HG03521 (cell line): ENCODE results near the gene TNFRSF12A.
"Not testable (repeated sequence)": the region's sequence is repeated elsewhere in the genome, so short reads cannot be mapped to it uniquely, and the experiment has no call there.

Source experiments
- ATAC-seq: cut with Tn5 transposase; IDR thresholded peaks from one replicate; pipeline ENCODE4 v1.9.1; 2021; ENCODE audit warnings: mild to moderate bottlenecking, moderate library complexity; ENCODE audit not compliant: unreplicated experiment

The TNFRSF12A gene

DNA sequence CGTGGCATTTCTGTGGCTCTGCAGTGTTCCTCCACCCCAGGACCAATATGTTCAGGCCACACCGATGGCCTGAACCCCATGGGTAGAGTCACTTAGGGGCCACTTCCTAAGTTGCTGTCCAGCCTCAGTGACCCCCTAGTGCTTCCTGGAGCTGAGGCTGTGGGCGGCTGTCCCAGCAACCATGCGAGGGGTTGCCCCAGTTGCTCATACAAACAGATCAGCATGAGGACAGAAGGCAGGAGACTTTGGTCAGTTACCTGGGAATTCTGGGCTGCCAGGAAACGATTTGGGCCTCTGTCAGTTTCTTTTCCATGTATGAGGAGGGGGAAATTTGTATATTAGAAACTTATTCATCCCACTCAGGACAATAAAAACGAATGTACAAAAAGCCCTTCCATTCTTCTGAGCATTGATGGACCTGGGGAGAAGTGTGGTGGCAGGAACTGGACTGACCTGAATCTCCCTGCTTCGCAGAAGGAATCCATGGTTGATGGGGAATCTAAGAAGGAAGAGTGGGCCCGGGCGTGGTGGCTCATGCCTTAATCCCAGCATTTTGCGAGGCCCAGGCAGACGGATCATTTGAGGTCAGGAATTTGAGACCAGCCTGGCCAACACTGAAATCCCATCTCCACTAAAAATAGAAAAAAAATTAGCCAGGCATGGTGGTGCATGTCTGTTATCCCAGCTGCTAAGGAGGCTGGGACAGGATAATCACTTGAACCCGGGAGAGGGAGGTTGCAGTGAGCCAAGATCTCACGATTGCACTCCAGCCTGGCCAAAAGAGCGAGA is 40.4 kb downstream of the TNFRSF12A start:
- no peak for ATAC-seq

GRCh38 chr16:3062553-3062952 is 42.4 kb downstream of the TNFRSF12A start:
- ATAC-seq, result no peak

- no peak for ATAC-seq
Measured at GRCh38 chr16:3063625-3064386, 43.6 kb downstream of the TNFRSF12A start.

DNA sequence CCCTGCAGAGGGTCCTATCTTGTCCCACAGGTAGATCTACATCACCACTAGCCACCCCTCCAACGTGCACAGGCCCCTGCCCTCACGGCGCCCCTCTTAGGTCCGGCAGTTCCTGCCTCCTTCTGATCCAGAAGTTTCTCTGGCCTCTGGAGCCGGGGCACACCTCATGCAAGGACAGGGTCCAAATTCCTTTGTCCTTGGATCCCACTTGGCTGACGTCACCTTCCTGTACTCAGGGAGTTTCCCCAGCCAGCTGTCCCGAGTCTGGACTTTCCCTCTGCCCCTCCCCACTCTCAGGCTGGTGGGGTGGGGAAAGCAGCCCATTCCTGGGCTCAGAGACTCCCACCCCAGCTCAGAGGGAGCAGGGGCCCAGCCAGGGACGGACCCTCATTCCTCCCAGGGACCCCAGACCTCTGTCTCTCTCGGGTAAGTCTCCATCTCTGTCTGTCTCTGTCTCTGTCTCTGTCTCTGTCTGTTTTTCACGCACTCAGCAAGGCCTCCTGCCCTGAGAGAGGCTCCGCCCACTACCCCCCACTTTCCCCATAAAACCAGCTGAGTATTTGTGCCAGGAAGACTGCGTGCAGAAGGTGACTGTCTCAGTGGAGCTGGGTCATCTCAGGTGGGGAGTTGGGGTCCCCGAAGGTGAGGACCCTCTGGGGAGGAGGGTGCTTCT is 45.0 kb downstream of the TNFRSF12A start, which contains the start of gene IL32:
Gene IL32, plus strand, starts transcription at position 572 of the 673 bp plus-strand sequence. CDS start 172 bp downstream, outside the sequence.
- no peak for ATAC-seq

- no peak for ATAC-seq
Measured at GRCh38 chr16:3065742-3066439, 45.7 kb downstream of the TNFRSF12A start.

DNA sequence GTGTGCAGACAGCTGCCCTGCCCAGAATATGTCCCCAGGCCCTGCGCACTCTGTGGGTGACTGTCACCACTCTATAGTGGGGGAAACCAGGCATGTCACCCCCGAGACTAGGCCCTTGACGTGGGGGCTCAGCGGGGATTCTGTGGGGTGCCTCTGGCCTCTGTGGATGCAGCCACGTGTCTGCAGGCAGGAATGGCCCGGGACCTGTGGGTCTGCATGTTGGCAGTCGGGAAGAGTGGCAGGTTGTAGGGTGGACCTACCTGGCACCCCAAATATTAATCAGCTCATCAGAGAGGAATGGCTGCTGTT is 46.2 kb downstream of the TNFRSF12A start:
- no peak for ATAC-seq

DNA sequence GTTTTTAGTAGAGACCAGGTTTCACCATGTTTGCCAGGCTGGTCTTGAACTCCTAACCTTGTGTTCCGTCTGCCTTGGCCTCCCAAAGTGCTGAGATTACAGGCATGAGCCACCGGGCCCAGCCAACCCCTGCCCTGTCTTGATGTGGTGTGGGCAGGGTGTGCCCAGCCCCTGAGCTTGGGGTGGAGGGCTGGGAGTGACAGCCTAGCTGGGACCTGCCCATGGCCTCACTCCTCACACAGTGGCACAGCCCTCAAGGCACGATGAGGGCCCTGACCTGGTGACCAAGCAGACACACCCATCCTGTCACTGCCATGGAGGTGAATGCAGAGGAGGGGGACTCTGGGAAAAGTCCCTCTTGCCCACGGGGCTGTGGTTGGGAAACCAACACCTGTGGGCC is 48.3 kb downstream of the TNFRSF12A start:
- no peak for ATAC-seq

GRCh38 chr16:3069146-3069545 is 49.0 kb downstream of the TNFRSF12A start:
- ATAC-seq, result not testable (repeated sequence)

GRCh38 chr16:3070608-3071111 is 50.5 kb downstream of the TNFRSF12A start:
- ATAC-seq, result no peak

DNA sequence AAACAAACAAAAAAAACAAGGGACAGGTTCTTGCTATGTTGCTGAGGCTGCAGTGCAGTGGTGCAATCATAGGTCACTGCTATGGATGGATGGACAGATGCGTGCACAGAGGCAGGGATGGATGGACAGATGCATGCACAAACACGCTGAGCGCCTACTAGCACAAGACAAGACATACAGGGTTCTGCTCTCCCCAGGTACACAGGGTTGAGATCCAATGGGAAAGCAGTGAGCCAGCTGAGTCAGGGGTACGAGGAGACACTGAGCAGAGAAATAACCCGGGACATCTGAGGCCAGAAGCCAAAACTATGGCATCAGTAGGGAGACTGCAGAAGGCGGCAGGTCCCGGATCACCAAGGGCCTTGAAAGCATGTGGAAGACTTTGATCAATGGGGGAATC is 51.5 kb downstream of the TNFRSF12A start:
- ATAC-seq, result no peak
